Fibroblast of villous mesenchyme (primary cell): ENCODE data around the gene PRR5. TPM values are rescaled to one million over a fixed set of nuclear protein-coding genes. Genes with fewer than 3 reads are reported as not detected.

ENCODE experiments used
- DNase-seq: peaks from one replicate; pipeline ENCODE4 v3.0.0-alpha.2; 2010; ENCODE audit warnings: low read depth
- H3K4me3 ChIP-seq: 2 replicates; pipeline ENCODE4 v1.5.1; 2011; ENCODE audit warnings: low read depth, mild to moderate bottlenecking, low read length
- total RNA-seq: library from RNA; depleted of rRNA; stranded (reverse); fragments of >200 nt; gene quantifications from 2 replicates; pipeline ENCODE4 v1.2.3, GENCODE V29; 2012
- TF ChIP-seq, protein P1 (sequence below): IDR thresholded peaks from 2 replicates; pipeline ENCODE4 v1.5.1; 2012; ENCODE audit warnings: low read depth, mild to moderate bottlenecking, low read length; ENCODE audit not compliant: insufficient read depth

Gene PRR5
- total RNA-seq, 1 donor = 16.4 TPM

DNA sequence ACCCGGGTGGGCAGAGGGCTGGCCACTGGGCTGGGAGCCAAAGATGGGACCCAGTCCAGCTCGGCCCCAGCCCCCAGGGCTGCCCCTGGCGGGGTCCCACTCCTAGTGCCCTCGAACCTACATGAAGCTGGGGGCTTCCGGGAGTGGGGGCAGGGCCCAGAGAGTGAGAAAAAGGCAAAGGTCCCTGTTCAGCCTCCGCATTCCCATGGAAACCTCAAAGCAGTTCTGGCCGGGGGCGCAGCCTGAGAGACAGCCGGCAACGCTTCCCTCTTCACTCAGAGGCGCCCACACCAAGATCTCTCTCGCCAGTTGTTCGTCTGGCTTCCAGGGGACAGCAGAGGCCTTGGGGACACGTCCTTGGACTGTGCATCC, 28.0 kb downstream of the PRR5 start:
- no peak for DNase-seq
- TF ChIP-seq, protein P1, sequence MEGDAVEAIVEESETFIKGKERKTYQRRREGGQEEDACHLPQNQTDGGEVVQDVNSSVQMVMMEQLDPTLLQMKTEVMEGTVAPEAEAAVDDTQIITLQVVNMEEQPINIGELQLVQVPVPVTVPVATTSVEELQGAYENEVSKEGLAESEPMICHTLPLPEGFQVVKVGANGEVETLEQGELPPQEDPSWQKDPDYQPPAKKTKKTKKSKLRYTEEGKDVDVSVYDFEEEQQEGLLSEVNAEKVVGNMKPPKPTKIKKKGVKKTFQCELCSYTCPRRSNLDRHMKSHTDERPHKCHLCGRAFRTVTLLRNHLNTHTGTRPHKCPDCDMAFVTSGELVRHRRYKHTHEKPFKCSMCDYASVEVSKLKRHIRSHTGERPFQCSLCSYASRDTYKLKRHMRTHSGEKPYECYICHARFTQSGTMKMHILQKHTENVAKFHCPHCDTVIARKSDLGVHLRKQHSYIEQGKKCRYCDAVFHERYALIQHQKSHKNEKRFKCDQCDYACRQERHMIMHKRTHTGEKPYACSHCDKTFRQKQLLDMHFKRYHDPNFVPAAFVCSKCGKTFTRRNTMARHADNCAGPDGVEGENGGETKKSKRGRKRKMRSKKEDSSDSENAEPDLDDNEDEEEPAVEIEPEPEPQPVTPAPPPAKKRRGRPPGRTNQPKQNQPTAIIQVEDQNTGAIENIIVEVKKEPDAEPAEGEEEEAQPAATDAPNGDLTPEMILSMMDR = no peak
- no peak overlapping the region for H3K4me3 ChIP-seq

DNA sequence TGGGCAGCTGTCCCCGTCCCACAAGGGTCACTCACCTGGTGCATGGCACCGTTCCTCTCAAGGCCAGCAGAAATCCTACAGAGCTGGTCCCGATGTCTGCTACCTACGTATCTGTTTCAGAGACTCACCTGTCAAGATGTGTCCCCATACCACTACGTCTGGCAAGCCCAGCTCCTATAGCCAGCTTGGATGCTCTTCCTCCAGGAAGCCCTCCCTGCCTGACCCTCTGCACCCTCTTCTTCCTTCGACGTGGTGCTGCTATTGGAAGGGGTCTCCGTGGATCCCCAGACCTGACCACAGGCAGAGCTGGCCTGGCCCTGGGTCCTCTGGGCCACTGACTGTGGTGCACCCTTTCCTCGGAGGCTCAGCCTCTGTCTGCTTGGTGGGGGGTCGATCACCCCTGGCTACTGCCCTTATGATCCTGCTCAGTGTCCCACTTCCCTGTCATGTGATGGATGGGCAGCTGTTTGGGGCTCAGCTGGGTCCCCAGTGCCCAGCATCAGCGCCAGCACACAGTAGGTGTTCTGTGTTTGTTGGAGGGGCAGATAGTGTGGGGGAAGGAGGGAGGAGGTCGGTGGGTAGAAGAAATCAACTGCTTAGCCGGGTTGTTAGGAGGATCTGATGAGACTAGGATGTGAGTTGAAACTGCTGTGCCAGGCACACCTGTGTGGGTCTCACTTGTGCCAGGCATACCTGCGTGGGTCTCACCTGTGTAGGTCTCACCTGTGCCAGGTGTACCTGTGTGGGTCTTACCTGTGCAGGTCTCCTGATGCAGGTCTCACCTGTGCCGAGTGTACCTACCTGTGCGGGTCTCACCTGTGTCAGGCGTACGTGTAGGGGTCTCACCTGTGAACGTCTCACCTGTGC, 28.7 kb downstream of the PRR5 start:
- no peak overlapping the region for H3K4me3 ChIP-seq
- TF ChIP-seq, protein P1 = no peak
- DNase-seq = no peak

GRCh38 chr22:44731357-44731970, 29.5 kb downstream of the PRR5 start:
- H3K4me3 ChIP-seq = no peak overlapping the region
- TF ChIP-seq, protein P1 = no peak
- no peak for DNase-seq

DNA sequence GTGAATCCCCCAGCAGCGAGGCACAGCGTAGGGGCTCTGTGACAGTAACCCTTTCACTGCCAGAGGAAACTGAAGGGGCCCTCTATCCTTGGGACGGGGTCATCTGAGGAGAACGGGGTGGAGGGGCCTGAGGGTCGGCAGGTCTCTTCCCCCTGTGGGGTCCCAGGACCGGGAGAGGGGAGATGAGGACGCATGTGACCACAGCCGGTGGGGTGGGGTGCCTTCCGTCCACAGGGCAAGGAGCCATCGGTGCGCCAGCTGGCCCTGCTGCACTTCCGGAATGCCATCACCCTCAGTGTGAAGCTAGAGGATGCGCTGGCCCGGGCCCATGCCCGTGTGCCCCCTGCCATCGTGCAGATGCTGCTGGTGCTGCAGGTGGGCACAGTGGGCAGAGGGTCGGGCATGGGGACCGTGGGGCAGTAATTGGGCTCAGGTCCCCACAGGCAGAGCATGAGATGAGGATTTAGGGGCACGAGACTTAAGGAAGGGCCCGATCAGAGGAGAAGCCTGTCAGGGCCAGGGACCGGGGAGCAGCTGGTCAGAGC, 30.1 kb downstream of the PRR5 start:
- no peak overlapping the region for H3K4me3 ChIP-seq
- TF ChIP-seq, protein P1 = no peak
- DNase-seq = no peak

DNA sequence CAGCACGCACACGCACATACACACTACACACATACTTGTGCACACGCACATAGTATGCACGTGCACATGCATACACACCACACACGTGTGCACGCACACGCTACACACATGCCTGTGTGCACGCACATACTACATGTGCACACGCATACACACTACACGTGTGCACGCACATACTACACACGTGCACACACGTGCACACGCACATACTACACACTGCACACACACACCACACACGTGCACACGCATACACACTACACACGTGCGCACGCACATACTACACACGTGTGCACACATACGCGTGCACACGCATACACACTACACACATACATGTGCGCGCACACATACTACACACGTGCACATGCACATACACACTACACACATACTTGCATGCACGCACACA, 30.7 kb downstream of the PRR5 start:
- H3K4me3 ChIP-seq = no peak overlapping the region
- TF ChIP-seq, protein P1 = no peak
- no peak for DNase-seq

GRCh38 chr22:44733426-44734106, 31.6 kb downstream of the PRR5 start:
- TF ChIP-seq, protein P1 = no peak
- no peak for DNase-seq
- no peak overlapping the region for H3K4me3 ChIP-seq
